Measurements from ENCODE around the gene ERBB4. TPM values are rescaled to one million over a fixed set of nuclear protein-coding genes. Genes with fewer than 3 reads are reported as not detected.

The ERBB4 gene
- polyA plus RNA-seq, 2 of the 4 experiments (the other 2 are of a cell fraction): not detected

DNA sequence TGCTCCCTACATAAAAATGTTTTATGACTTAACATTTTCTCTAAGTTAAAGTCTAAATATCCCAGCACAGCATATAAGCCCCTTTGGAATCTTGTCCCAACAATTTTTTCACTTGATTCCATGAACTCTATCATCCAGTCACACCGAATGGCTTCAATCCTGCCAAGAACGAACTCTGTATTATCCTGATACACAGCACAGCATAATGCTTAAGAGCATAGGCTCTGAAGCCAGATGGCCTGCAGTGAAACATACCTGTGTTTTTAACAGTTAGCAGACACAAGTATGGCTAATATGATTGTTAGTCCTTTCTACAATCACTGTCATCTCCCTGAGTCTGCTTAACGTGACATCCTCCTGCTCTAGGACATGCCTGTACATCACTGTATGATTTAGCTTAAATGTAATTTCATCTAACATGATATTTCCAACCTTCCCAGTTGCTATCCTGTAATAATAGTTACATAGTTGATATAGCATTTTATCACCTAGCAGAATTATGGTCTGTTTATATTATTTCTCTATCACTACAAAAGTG lies 669.5 kb downstream of the ERBB4 start:
- WGBS (ENCODE audit: missing lambda C conversion rate): 53% methylated on average over 3 of the region's 3 CpGs

DNA sequence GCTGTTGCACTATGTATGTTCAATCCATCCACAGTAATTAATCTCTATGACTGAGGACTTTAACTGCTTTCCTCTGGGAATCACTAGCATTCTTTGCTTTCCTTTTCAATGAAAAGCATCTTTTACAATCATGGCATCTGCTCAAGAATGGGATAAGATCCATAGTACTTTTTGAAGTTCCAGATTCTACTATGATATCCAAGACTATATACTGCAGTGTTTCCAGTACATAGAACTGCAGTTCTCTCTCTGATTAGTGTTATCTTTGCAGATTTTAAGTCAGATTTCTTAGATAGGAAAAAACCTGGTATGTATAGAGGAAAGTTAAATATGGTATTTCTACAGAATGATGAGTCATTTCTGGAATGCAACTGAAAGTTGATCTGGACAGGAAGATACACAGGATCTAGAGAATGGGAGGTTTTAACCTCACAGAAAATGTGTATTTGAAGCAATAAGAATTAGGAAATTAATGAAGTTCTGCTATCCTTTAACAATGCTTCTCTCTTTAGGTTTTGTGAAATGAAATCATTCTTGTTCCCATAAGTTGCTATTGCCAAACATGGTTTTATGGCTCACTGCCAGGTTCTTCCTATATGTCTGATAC lies 670.7 kb downstream of the ERBB4 start:
- Histone ChIP-seq H3K4me3 (no peak overlapping the region), H3K9me3 (no peaks in the 10 kb centered on the region), H3K4me1 (no peaks in the 10 kb centered on the region), H3K27ac (no peak overlapping the region), H3K4me2 (no peak overlapping the region)
- ChIA-PET POLR2A (no interaction called here), CTCF (no interaction called here)
- ATAC-seq (no peak), DNase-seq (ENCODE audit: low read depth in 1 of 2, low spot score in 1 of 2) (no peak), FAIRE-seq (no peak)
- TF ChIP-seq FOSL2 (IDR thresholded peaks at IDR 0.05) (no peak), FOSL2 (CRISPR knock-in tag; IDR thresholded peaks at IDR 0.05) (peak; percentile 9; the same call in 1 of the 2 replicates), ZC3H11A (IDR thresholded peaks at IDR 0.05) (no peak)

More for the DNA sequence above, 669.5 kb downstream of the ERBB4 start:
- Histone ChIP-seq H3K4me3 (no peak overlapping the region), H3K9me3 (no peaks in the 10 kb centered on the region), H3K4me1 (no peaks in the 10 kb centered on the region), H3K4me2 (no peak overlapping the region), H3K27ac (no peak overlapping the region)
- TF ChIP-seq POLR2AphosphoS2 (conservative IDR thresholded peaks at IDR 0.05; ENCODE audit: low read length): no peak
- no peak for TF ChIP-seq TP53 (CRISPR knock-in tag; IDR thresholded peaks at IDR 0.05)
- TF ChIP-seq HOXB5 (CRISPR knock-in tag; IDR thresholded peaks at IDR 0.05): no peak
- no peak for FAIRE-seq
- POLR2A ChIA-PET: interaction anchor here (1.0 kb wide), 1 partner anchor 319 kb away, joined by 3 read pairs; no protein-coding TSS in a partner anchor
- no peak for ATAC-seq
- DNase-seq (ENCODE audit: low read depth in 1 of 2, low spot score in 1 of 2): no peak
- CTCF ChIA-PET: no interaction called here

DNA sequence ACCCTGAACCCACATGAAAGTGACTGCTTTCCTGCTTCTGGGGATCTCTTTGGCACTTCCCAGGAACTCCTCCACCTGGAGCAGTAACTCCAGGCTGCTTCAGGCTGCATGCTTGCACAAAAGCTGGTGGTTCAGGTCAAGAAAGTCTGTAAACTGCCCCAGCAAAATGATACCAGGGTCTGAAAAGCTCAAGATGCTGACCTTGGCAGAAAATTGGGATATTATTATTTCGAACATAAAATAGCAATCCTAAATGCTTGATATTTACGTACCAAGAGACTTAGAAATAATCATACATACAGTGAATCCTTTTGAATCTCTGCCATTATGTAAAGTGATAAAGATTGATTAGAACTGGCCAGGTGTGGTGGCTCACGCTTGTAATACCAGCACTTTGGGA lies 674.3 kb downstream of the ERBB4 start:
- Histone ChIP-seq H3K4me3 (no peak overlapping the region), H3K9me3 (no peaks in the 10 kb centered on the region), H3K4me2 (no peak overlapping the region), H3K4me1 (no peaks in the 10 kb centered on the region), H3K27ac (no peak overlapping the region)
- 50% methylated on average over 3 of the region's 3 CpGs for WGBS (ENCODE audit: missing lambda C conversion rate)
- TF ChIP-seq MAZ (IDR thresholded peaks at IDR 0.05; ENCODE audit: borderline replicate concordance, low read depth, low read length) (no peak), ZC3H11A (IDR thresholded peaks at IDR 0.05) (no peak), EP300 (IDR thresholded peaks at IDR 0.05) (no peak), MAFK (IDR thresholded peaks at IDR 0.05; ENCODE audit: partially characterized antibody) (no peak), EHF (CRISPR knock-in tag; IDR thresholded peaks at IDR 0.05) (no peak), RFX5 (IDR thresholded peaks at IDR 0.05) (no peak), GATA3 (IDR thresholded peaks at IDR 0.05; ENCODE audit: borderline replicate concordance) (no peak), POLR2AphosphoS2 (conservative IDR thresholded peaks at IDR 0.05; ENCODE audit: low read length) (no peak), ZFP36 (IDR thresholded peaks at IDR 0.05; ENCODE audit: borderline replicate concordance, partially characterized antibody) (no peak)
- TF ChIP-seq, protein P1, sequence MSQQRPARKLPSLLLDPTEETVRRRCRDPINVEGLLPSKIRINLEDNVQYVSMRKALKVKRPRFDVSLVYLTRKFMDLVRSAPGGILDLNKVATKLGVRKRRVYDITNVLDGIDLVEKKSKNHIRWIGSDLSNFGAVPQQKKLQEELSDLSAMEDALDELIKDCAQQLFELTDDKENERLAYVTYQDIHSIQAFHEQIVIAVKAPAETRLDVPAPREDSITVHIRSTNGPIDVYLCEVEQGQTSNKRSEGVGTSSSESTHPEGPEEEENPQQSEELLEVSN (IDR thresholded peaks at IDR 0.05; ENCODE audit: borderline replicate concordance, low read depth): no peak
- TF ChIP-seq, protein P2, sequence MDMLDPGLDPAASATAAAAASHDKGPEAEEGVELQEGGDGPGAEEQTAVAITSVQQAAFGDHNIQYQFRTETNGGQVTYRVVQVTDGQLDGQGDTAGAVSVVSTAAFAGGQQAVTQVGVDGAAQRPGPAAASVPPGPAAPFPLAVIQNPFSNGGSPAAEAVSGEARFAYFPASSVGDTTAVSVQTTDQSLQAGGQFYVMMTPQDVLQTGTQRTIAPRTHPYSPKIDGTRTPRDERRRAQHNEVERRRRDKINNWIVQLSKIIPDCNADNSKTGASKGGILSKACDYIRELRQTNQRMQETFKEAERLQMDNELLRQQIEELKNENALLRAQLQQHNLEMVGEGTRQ (IDR thresholded peaks at IDR 0.05): no peak
- TF ChIP-seq, protein P3, sequence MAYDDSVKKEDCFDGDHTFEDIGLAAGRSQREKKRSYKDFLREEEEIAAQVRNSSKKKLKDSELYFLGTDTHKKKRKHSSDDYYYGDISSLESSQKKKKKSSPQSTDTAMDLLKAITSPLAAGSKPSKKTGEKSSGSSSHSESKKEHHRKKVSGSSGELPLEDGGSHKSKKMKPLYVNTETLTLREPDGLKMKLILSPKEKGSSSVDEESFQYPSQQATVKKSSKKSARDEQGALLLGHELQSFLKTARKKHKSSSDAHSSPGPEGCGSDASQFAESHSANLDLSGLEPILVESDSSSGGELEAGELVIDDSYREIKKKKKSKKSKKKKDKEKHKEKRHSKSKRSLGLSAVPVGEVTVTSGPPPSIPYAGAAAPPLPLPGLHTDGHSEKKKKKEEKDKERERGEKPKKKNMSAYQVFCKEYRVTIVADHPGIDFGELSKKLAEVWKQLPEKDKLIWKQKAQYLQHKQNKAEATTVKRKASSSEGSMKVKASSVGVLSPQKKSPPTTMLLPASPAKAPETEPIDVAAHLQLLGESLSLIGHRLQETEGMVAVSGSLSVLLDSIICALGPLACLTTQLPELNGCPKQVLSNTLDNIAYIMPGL (CRISPR knock-in tag; IDR thresholded peaks at IDR 0.05; ENCODE audit: borderline replicate concordance): no peak
- TF ChIP-seq, protein P4, sequence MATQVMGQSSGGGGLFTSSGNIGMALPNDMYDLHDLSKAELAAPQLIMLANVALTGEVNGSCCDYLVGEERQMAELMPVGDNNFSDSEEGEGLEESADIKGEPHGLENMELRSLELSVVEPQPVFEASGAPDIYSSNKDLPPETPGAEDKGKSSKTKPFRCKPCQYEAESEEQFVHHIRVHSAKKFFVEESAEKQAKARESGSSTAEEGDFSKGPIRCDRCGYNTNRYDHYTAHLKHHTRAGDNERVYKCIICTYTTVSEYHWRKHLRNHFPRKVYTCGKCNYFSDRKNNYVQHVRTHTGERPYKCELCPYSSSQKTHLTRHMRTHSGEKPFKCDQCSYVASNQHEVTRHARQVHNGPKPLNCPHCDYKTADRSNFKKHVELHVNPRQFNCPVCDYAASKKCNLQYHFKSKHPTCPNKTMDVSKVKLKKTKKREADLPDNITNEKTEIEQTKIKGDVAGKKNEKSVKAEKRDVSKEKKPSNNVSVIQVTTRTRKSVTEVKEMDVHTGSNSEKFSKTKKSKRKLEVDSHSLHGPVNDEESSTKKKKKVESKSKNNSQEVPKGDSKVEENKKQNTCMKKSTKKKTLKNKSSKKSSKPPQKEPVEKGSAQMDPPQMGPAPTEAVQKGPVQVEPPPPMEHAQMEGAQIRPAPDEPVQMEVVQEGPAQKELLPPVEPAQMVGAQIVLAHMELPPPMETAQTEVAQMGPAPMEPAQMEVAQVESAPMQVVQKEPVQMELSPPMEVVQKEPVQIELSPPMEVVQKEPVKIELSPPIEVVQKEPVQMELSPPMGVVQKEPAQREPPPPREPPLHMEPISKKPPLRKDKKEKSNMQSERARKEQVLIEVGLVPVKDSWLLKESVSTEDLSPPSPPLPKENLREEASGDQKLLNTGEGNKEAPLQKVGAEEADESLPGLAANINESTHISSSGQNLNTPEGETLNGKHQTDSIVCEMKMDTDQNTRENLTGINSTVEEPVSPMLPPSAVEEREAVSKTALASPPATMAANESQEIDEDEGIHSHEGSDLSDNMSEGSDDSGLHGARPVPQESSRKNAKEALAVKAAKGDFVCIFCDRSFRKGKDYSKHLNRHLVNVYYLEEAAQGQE (IDR thresholded peaks at IDR 0.05): no peak
- TF ChIP-seq, protein P5, sequence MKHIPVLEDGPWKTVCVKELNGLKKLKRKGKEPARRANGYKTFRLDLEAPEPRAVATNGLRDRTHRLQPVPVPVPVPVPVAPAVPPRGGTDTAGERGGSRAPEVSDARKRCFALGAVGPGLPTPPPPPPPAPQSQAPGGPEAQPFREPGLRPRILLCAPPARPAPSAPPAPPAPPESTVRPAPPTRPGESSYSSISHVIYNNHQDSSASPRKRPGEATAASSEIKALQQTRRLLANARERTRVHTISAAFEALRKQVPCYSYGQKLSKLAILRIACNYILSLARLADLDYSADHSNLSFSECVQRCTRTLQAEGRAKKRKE (CRISPR knock-in tag; IDR thresholded peaks at IDR 0.05; ENCODE audit: low read depth): no peak
- FAIRE-seq: no peak
- POLR2A ChIA-PET: no interaction called here
- no peak for DNase-seq (ENCODE audit: low read depth in 1 of 2, low spot score in 1 of 2)
- CTCF ChIA-PET: no interaction called here
- ATAC-seq: no peak
